RCC 7860 (cell line): ENCODE measurements around the gene CPNE4.
"Not testable (repeated sequence)": the region's sequence is repeated elsewhere in the genome, so short reads cannot be mapped to it uniquely, and the experiment has no call there.

ENCODE experiments used
- DNase-seq: peaks from one replicate; pipeline ENCODE4 v3.0.0-alpha.2; 2015; ENCODE audit warnings: low spot score
- FAIRE-seq: peaks from 2 replicates; lab custom pipeline; 2012; peaks lifted over from hg19 to GRCh38; lab: Jason Lieb, UNC

Gene CPNE4

DNA sequence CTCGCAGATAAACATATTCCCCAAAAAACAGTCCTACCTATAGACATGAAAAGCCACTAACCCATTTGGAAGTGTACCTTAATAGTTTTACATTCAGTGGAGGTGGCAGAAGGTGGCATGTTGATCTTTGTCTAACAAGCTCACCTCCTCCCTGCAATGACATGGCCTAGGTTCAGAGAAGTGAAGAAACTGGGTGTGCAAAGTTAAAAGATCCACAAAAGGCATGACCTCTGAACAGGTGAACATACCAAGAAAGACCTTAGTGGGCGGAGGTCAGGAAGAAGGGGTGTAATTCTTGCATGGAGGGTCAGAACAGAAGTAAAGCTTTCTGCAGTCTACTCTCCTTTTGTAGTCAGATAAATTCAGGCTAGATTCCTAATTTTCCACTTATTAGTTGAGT, 532.9 kb downstream of the CPNE4 start:
- FAIRE-seq, result no peak
- DNase-seq, result no peak

GRCh38 chr3:131494706-131495105, 540.1 kb downstream of the CPNE4 start:
- DNase-seq, result no peak
- FAIRE-seq, result peak; percentile 86

DNA sequence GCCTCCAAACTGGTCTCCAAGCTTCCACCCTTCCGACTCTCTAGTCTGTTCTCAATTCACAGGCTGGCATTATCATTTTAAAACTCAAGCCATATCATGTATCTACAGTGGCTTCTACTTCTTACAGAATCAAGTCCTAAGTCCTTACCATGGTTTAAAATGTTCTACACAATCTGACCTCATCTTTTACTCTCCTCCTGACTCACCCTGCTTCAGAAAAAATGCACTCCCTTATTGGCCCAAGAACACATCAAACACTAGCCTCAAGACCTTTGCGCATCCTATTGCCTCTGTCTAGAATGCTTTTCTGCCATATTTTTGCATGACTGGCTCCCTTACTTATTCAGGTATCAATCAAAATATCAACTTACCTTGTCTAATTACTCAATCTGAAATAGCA, 543.0 kb downstream of the CPNE4 start:
- no peak for DNase-seq
- FAIRE-seq, result no peak

DNA sequence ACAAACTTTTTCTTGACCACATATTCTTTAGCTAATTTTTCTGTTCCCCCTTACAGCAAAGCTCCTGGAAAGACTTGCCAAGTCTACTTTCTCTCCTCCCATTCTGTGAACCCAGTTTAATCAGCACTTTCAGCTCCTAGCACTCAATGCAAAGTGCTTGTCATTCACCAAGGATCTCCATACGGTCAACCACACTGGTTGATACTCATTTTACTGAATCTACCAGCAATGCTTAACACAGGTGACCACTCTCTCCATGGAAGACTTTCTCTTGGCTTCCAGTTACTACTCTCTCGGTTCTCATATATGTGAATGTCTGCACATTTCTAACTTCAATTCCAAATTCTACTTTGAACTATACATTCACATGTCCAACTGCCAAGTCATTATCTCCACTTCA, 543.7 kb downstream of the CPNE4 start:
- DNase-seq, result no peak
- no peak for FAIRE-seq

DNA sequence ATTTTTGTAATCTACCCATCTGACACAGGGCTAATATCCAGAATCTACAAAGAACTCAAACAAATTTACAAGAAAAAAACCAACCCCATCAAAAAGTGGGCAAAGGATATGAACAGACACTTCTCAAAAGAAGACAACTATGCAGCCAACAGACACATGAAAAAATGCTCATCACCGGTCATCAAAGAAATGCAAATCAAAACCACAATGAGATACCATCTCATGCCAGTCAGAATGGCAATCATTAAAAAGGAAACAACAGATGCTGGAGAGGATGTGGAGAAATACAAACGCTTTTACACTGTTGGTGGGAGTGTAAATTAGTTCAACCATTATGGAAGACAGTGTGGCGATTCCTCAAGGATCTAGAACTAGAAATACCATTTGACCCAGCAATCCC, 548.3 kb downstream of the CPNE4 start:
- not testable (repeated sequence) for FAIRE-seq, DNase-seq

DNA sequence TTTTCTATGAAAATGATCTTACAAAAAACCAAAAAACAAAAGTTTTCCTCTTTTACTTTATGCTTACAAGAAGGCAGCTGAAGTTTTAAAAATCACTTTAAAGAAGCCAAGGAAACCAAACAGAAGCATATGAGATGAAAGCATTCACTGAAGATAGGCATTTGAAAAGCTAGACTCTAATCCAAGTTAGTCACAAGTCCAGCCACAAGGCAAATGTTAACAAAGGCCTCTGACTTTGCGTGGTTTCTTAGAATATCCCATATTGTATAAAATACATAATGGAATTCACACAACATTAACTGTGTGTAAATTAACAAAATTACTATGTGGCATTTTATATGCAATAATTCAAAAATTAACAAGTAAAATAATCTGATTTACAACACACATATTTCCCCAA, 549.7 kb downstream of the CPNE4 start:
- FAIRE-seq, result no peak
- DNase-seq, result no peak

GRCh38 chr3:131484496-131485111, 550.2 kb downstream of the CPNE4 start:
- FAIRE-seq (no peak), DNase-seq (no peak)
